Ramos (cell line): ENCODE measurements around the gene PRIM1.

Experiments used
- in situ Hi-C: fragments of 300-500 bp; cut with MboI; formaldehyde crosslinking; loops from one replicate; pipeline ENCODE4 v1.14.3; 2022; ENCODE audit warnings: low sequenced_read_pairs; ENCODE audit not compliant: unreplicated experiment

PRIM1 gene

GRCh38 chr12:56684745-56685359, 67.3 kb downstream of the PRIM1 start:
- in situ Hi-C loops, result no loop called here

GRCh38 chr12:56682323-56682722, 69.8 kb downstream of the PRIM1 start:
- in situ Hi-C loops, result no loop called here
